Natural killer cell (primary cell): Measurements from ENCODE around the gene EPS8. TPM values are rescaled to one million over a fixed set of nuclear protein-coding genes. Genes with fewer than 3 reads are reported as not detected.

ENCODE experiments used
- ATAC-seq, 3 donors: fragments of 150-1000 bp in 2 of 3; fragments of 200-7000 bp in 1 of 3; cut with Tn5 transposase; 1 replicate in 1 of 3; 2 replicates in 2 of 3; pipeline ENCODE4 v1.10.0; 2021; ENCODE audit warnings: mild to moderate bottlenecking in 2 of 3, moderate library complexity in 2 of 3
- DNase-seq, 2 donors: peaks; one replicate each; pipeline versions ENCODE4 v3.0.0 to v3.0.0-alpha.2; 2013 to 2021; ENCODE audit warnings: mixed read lengths in 1 of 2
- H3K27ac ChIP-seq: one replicate; pipeline ENCODE4 v1.5.1; 2013; ENCODE audit warnings: mild to moderate bottlenecking, low read length
- H3K27me3 ChIP-seq: one replicate; pipeline ENCODE4 v1.6.1; 2013; ENCODE audit warnings: low read length; ENCODE audit not compliant: control insufficient read depth, insufficient read depth
- H3K36me3 ChIP-seq: one replicate; pipeline ENCODE4 v1.6.1; 2013; ENCODE audit warnings: low read length; ENCODE audit not compliant: control insufficient read depth, insufficient read depth
- H3K4me1 ChIP-seq: one replicate; pipeline ENCODE4 v1.6.1; 2013; ENCODE audit warnings: low read length; ENCODE audit not compliant: control insufficient read depth, insufficient read depth
- H3K4me3 ChIP-seq: one replicate; pipeline ENCODE4 v1.5.1; 2013; ENCODE audit warnings: low read length
- H3K9me3 ChIP-seq: one replicate; pipeline ENCODE4 v1.6.1; 2013; ENCODE audit warnings: low read length; ENCODE audit not compliant: control insufficient read depth, insufficient read depth
- H3K27ac Mint-ChIP-seq, 2 donors: one replicate each; pipeline ENCODE4 v1.8.0; 2022; ENCODE audit warnings: mild to moderate bottlenecking in 2 of 2, mixed read lengths in 2 of 2, moderate library complexity in 1 of 2
- H3K27me3 Mint-ChIP-seq, 2 donors: one replicate each; pipeline ENCODE4 v1.8.0; 2022; ENCODE audit warnings: low read depth in 2 of 2, mixed read lengths in 2 of 2
- H3K36me3 Mint-ChIP-seq: one replicate; pipeline ENCODE4 v1.8.0; 2022; ENCODE audit warnings: mixed read lengths
- H3K4me1 Mint-ChIP-seq, 2 donors: one replicate each; pipeline ENCODE4 v1.8.0; 2022; ENCODE audit warnings: mixed read lengths in 2 of 2
- H3K4me3 Mint-ChIP-seq: one replicate; pipeline ENCODE4 v1.8.0; 2022; ENCODE audit warnings: mild to moderate bottlenecking, moderate library complexity, mixed read lengths
- H3K9me3 Mint-ChIP-seq, 2 donors: one replicate each; pipeline ENCODE4 v1.8.0; 2022; ENCODE audit warnings: mixed read lengths in 2 of 2
- WGBS: methylation state at CpG from one replicate; pipeline ENCODE4 v1.1.7; 2013; ENCODE audit warnings: missing lambda C conversion rate; ENCODE audit not compliant: insufficient coverage; 5-methylcytosine and 5-hydroxymethylcytosine counted together
- intact Hi-C: fragments of 100-400 bp; cut with micrococcal nuclease; formaldehyde crosslinking; loops from one replicate; pipeline ENCODE4 v1.14.2; 2022
- total RNA-seq, 4 donors: library from RNA; stranded (reverse); fragments of 120-200 nt in 1 of 4; gene quantifications; one replicate each; pipeline versions ENCODE4 v1.2.3 to v1.2.4, GENCODE V29; 2013 to 2022
- TF ChIP-seq, protein P1 (sequence below): fragments of 200-600 bp; IDR thresholded peaks from one replicate; pipeline ENCODE4 v1.8.0; 2022; ENCODE audit warnings: antibody characterized with exemption

Gene EPS8
- total RNA-seq, 3 donors from 2014 or later (not counting 1 experiment from before 2014, with no cell fraction given): 1.5 to 2.6 (median 1.5) TPM

GRCh38 chr12:15738438-15739015 lies 50.7 kb downstream of the EPS8 start:
- no peak overlapping the region for H3K27ac ChIP-seq
- no peaks in the 10 kb centered on the region for H3K4me1 ChIP-seq
- Mint-ChIP-seq H3K27ac (no peak overlapping the region), H3K4me1 (no peaks in the 10 kb centered on the region), H3K27me3 (no peaks in the 10 kb centered on the region), H3K4me3 (no peak overlapping the region), H3K36me3 (no peaks in the 10 kb centered on the region), H3K9me3 (no peaks in the 10 kb centered on the region)
- intact Hi-C loops: no loop called here
- H3K9me3 ChIP-seq: no peaks in the 10 kb centered on the region
- 98% methylated on average over 3 of the region's 3 CpGs for WGBS
- H3K27me3 ChIP-seq: no peaks in the 10 kb centered on the region
- TF ChIP-seq, protein P1, sequence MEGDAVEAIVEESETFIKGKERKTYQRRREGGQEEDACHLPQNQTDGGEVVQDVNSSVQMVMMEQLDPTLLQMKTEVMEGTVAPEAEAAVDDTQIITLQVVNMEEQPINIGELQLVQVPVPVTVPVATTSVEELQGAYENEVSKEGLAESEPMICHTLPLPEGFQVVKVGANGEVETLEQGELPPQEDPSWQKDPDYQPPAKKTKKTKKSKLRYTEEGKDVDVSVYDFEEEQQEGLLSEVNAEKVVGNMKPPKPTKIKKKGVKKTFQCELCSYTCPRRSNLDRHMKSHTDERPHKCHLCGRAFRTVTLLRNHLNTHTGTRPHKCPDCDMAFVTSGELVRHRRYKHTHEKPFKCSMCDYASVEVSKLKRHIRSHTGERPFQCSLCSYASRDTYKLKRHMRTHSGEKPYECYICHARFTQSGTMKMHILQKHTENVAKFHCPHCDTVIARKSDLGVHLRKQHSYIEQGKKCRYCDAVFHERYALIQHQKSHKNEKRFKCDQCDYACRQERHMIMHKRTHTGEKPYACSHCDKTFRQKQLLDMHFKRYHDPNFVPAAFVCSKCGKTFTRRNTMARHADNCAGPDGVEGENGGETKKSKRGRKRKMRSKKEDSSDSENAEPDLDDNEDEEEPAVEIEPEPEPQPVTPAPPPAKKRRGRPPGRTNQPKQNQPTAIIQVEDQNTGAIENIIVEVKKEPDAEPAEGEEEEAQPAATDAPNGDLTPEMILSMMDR: no peak
- no peaks in the 10 kb centered on the region for H3K36me3 ChIP-seq
- no peak overlapping the region for H3K4me3 ChIP-seq
- ATAC-seq (no peak), DNase-seq (no peak)

- no peak overlapping the region for H3K27ac ChIP-seq
- Mint-ChIP-seq H3K27me3 (no peaks in the 10 kb centered on the region), H3K4me1 (no peaks in the 10 kb centered on the region), H3K9me3 (no peaks in the 10 kb centered on the region), H3K27ac (no peak overlapping the region), H3K36me3 (no peaks in the 10 kb centered on the region), H3K4me3 (no peak overlapping the region)
- no peaks in the 10 kb centered on the region for H3K27me3 ChIP-seq
- no peak overlapping the region for H3K4me3 ChIP-seq
- WGBS: 91% methylated on average over 3 of the region's 5 CpGs
- TF ChIP-seq, protein P1: no peak
- DNase-seq (no peak), ATAC-seq (no peak)
- no peaks in the 10 kb centered on the region for H3K36me3 ChIP-seq
- no peaks in the 10 kb centered on the region for H3K9me3 ChIP-seq
- intact Hi-C loops: no loop called here
- no peaks in the 10 kb centered on the region for H3K4me1 ChIP-seq
Measured at GRCh38 chr12:15735837-15736615, 53.2 kb downstream of the EPS8 start.

DNA sequence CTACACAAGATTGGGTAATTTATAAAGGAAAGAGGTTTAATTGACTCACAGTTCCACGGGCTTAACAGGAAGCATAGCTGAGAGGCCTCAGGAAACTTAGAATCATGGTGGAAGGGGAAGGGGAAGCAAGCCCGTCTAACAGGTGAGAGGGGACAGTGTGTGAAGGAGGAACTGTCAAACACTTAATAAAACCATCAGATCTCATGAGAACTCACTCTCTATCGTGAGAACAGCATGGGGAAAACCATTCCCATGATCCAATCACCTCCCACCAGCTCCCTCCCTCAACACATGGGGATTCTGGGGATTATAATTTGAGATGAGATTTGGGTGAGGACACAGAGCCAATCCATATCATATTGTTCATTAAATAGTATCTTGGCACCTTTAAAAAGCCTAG lies 56.1 kb downstream of the EPS8 start:
- TF ChIP-seq, protein P1: no peak
- Histone ChIP-seq H3K36me3 (no peaks in the 10 kb centered on the region), H3K4me1 (no peaks in the 10 kb centered on the region), H3K4me3 (no peak overlapping the region), H3K27me3 (no peaks in the 10 kb centered on the region), H3K27ac (no peak overlapping the region), H3K9me3 (no peaks in the 10 kb centered on the region)
- WGBS: 36% methylated on average over 1 of the region's 3 CpGs
- Mint-ChIP-seq H3K27ac (no peak overlapping the region), H3K27me3 (peaks cover 7 to 8% of the 10 kb centered on the region in 2 donors), H3K9me3 (no peaks in the 10 kb centered on the region), H3K4me1 (no peaks in the 10 kb centered on the region), H3K4me3 (no peak overlapping the region), H3K36me3 (no peaks in the 10 kb centered on the region)
- no peak for DNase-seq
- intact Hi-C loops: no loop called here
- no peak for ATAC-seq
